ENCODE measurements around the gene LHCGR. TPM values are rescaled to one million over a fixed set of nuclear protein-coding genes. Genes with fewer than 3 reads are reported as not detected.

LHCGR gene
- total RNA-seq, 2 experiments from 2014 or later = not detected

DNA sequence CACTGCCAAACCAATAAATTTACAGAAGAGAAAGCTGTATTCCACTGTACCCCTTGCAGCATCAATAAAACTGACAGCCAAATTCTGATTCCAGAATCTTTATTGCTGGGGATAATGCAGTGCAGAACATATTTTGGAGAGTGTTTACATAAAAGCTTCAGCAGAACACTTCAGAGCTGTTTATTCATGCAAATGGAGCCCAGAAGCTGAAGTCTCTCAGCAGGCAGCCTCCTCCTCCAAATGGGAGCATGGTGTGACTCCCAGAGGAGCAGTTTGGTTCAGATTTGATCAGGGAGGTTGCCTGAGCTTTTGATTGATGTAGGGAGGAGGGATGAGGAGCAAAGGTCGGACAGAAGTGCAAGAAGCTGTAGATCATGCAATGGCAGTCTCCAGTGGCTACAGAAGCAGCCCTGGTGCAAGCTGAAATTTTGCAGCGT is 22.4 kb downstream of the LHCGR start:
- Mint-ChIP-seq H3K36me3 (ENCODE audit: low read depth) (no peaks in the 10 kb centered on the region), H3K9me3 (no peaks in the 10 kb centered on the region), H3K27ac (no peak overlapping the region), H3K27me3 (peaks cover 3% of the 10 kb centered on the region), H3K4me1 (no peaks in the 10 kb centered on the region), H3K4me3 (no peak overlapping the region)
- POLR2A ChIA-PET = no interaction called here
- no peak for DNase-seq
- CTCF ChIA-PET = no interaction called here

DNA sequence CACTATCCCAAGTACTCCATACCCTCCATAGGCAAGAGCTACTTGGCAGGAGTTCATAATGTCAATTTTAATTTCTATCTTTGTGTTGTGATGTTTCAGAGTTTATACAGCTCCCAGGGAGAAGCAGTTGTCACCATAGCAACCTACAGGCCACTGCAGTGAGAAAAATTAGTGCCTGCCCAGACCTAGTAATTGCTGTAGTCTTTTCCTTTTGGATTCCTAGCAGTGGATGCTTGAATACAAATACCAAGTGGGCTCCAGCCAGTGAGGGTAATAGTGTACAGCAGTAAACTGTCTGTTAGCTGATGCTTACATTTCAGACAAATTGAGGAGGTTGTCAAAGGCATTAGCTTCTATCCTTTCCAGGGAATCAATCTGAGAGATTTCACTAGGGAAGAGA is 26.7 kb downstream of the LHCGR start:
- no peaks in the 10 kb centered on the region for H3K9me3 Mint-ChIP-seq
- H3K4me3 Mint-ChIP-seq = no peak overlapping the region
- ChIA-PET POLR2A (no interaction called here), CTCF (no interaction called here)
- H3K36me3 Mint-ChIP-seq (ENCODE audit: low read depth) = no peaks in the 10 kb centered on the region
- no peak overlapping the region for H3K27ac Mint-ChIP-seq
- no peak for DNase-seq
- H3K27me3 Mint-ChIP-seq = peaks cover 3% of the 10 kb centered on the region
- H3K4me1 Mint-ChIP-seq = no peaks in the 10 kb centered on the region

DNA sequence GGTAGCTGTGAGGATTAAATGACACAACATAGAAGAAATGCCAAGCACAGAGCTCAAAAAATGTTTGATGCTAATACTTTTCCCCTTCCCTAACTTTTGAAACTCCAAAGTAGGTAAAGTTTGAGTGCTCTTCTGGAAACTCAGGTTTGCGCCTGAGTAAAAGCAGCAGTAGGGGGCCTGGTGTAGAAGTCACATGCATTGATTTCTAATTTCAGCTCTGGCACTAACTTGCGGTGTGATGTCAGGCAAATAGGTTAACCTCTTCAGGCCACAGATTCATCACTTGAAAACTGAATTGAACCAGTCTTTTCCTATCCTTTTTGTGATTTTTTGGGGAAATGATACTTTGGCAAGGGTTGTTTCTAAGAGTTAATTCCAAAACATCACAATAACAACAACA is 27.2 kb downstream of the LHCGR start:
- no peak overlapping the region for H3K27ac Mint-ChIP-seq
- CTCF ChIA-PET = no interaction called here
- H3K9me3 Mint-ChIP-seq = no peaks in the 10 kb centered on the region
- no peaks in the 10 kb centered on the region for H3K36me3 Mint-ChIP-seq (ENCODE audit: low read depth)
- no peak for DNase-seq
- H3K27me3 Mint-ChIP-seq = peaks cover 3% of the 10 kb centered on the region
- H3K4me1 Mint-ChIP-seq = no peaks in the 10 kb centered on the region
- POLR2A ChIA-PET = no interaction called here
- no peak overlapping the region for H3K4me3 Mint-ChIP-seq

DNA sequence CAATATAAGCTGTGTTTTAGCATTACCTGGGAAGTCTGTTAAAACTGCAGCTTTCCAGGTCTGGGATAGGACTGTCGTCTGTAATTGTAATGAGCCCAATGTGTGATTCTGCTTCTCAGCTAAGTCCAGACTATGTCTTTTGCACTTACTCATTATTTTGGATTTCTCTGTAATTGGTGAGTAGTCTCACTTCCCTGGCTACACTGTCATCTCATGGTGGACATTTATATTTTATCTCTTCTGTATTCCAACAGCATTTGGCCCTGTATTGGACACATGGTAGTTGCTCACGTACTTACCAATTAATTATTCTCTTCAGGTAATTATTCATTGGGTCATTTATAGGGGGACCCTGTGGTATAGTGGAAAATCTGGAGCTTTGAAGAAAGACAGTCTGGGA is 28.0 kb downstream of the LHCGR start:
- ChIA-PET CTCF (interaction anchor here (0.6 kb wide), 1 partner anchor 10 kb away, joined by 3 read pairs; no protein-coding TSS in a partner anchor), POLR2A (no interaction called here)
- Mint-ChIP-seq H3K9me3 (no peaks in the 10 kb centered on the region), H3K27me3 (peaks cover 3% of the 10 kb centered on the region), H3K4me3 (no peak overlapping the region), H3K4me1 (no peaks in the 10 kb centered on the region), H3K27ac (no peak overlapping the region), H3K36me3 (ENCODE audit: low read depth) (no peaks in the 10 kb centered on the region)
- DNase-seq = no peak

DNA sequence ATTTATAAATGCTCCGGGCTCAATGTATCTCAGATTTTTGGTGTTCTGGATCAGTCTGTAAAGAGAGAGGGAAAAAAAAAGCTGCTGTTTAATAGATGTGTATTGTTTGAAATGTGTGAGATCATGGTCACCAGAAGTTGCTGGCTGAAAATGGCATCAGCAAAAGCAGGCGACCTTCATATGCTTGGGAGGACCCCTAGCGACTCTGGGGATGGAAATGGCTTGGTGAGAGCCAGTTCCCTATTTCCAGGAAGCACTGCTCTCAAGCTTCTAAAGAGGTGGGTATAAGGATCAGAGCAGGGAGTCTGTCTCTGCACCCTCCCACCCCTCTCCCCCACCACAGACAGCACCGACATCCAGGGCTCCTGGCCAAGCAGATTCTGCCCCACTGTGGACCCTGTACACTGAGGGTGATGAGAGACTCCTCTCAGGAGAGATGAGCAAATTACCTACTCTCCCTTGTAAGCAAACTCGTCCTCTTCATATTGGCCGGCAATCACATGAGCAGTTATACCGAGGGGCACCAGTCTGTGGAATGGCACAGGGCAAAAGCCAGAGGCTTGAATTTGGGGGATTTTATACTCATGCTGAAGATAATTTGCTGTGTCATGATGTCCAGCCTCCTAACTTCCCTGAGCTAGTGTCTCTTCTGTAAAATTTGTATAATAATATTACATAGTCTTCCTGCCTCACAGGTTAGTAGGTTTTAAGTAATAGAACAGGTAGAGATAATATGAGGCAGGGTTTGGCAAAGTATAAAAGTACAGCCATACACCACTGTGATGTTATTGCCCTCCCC is 29.6 kb downstream of the LHCGR start:
- CTCF ChIA-PET = no interaction called here
- Mint-ChIP-seq H3K4me3 (no peak overlapping the region), H3K27me3 (no peaks in the 10 kb centered on the region), H3K4me1 (no peaks in the 10 kb centered on the region), H3K9me3 (no peaks in the 10 kb centered on the region), H3K36me3 (ENCODE audit: low read depth) (no peaks in the 10 kb centered on the region), H3K27ac (no peak overlapping the region)
- no peak for DNase-seq
- POLR2A ChIA-PET = no interaction called here

DNA sequence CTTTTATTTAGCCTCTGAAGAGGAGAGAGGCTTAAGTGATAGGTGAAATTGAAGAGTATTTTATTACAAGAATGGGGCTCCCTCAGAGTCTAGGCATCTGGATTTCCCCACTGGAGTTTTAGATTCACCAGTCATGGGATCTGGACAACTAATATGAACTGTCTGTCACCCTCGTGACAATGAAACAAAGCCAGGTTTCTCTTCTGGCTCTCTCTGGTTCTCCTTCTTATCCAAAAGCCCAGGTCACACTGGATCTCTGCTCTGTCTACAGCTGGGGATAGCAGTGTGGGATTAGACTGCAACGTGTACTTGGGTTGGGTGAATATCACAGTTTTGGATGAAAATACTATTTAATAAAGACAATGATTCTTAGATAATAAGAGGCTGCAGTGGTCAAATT is 31.2 kb downstream of the LHCGR start:
- no peaks in the 10 kb centered on the region for H3K36me3 Mint-ChIP-seq (ENCODE audit: low read depth)
- POLR2A ChIA-PET = no interaction called here
- H3K4me3 Mint-ChIP-seq = no peak overlapping the region
- H3K9me3 Mint-ChIP-seq = no peaks in the 10 kb centered on the region
- no peak overlapping the region for H3K27ac Mint-ChIP-seq
- CTCF ChIA-PET = no interaction called here
- H3K4me1 Mint-ChIP-seq = no peaks in the 10 kb centered on the region
- H3K27me3 Mint-ChIP-seq = no peaks in the 10 kb centered on the region
- no peak for DNase-seq

DNA sequence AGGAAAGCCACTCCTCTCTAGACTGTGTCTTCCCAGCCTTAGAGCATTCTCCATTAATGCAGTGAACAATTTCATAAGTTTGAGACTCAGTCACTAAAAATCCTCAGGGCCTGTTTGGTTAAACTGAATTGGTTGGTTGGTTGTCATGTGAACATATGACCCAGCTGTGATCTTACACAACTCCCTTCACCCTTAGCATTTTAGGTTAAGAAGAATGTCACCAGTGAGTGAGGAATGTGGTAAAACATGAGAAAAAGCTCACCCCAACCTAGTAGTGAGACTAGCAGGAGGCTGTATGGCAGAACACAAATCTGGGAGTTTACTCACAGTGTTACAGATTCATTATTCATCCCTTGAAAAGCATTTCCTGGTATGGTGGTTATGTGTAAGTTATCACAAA is 32.4 kb downstream of the LHCGR start:
- CTCF ChIA-PET = no interaction called here
- H3K27ac Mint-ChIP-seq = no peak overlapping the region
- H3K9me3 Mint-ChIP-seq = no peaks in the 10 kb centered on the region
- POLR2A ChIA-PET = no interaction called here
- DNase-seq = no peak
- H3K27me3 Mint-ChIP-seq = no peaks in the 10 kb centered on the region
- H3K36me3 Mint-ChIP-seq (ENCODE audit: low read depth) = no peaks in the 10 kb centered on the region
- H3K4me3 Mint-ChIP-seq = no peak overlapping the region
- H3K4me1 Mint-ChIP-seq = no peaks in the 10 kb centered on the region

DNA sequence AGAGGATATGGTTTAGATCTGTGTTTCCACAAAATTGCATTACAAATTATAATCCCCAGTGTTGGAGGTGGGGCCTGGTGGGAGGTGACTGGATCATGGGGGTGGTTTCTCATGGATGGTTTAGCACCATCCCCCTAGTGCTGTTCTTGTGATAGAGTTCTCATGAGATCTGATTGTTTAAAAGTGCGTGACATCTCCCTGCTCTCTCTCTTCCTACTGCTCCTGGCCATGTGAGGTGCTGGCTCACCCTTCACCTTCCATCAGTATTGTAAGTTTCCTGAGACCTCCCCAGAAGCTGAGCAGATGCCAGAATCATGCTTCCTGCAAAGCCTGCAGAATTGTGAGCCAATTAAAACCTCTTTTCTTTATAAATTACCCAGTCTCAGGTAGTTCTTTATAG is 33.1 kb downstream of the LHCGR start:
- no peak overlapping the region for H3K4me3 Mint-ChIP-seq
- no peaks in the 10 kb centered on the region for H3K36me3 Mint-ChIP-seq (ENCODE audit: low read depth)
- no peaks in the 10 kb centered on the region for H3K9me3 Mint-ChIP-seq
- ChIA-PET POLR2A (no interaction called here), CTCF (no interaction called here)
- no peaks in the 10 kb centered on the region for H3K27me3 Mint-ChIP-seq
- no peaks in the 10 kb centered on the region for H3K4me1 Mint-ChIP-seq
- no peak for DNase-seq
- no peak overlapping the region for H3K27ac Mint-ChIP-seq

DNA sequence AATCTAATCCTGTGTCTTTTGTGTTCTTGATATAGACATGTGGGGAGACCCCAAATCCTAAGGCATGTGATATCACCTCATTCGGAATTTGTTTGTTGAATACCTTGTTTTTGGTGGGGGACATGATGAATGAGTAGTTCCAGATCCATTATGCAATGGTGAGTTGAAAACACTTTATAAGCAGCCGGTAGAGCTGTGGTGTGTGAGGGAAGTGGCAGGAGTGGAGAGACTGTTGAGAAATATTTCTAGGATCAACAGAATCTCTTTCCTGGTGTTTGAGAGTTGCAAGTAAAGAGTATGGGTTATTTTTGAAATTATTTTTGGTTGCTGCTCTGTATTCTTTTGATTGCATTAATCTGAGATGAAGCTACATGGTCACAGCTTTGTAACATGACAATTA is 34.4 kb downstream of the LHCGR start:
- H3K9me3 Mint-ChIP-seq = no peaks in the 10 kb centered on the region
- H3K4me1 Mint-ChIP-seq = no peaks in the 10 kb centered on the region
- CTCF ChIA-PET = no interaction called here
- H3K27me3 Mint-ChIP-seq = no peaks in the 10 kb centered on the region
- no peak overlapping the region for H3K27ac Mint-ChIP-seq
- no peaks in the 10 kb centered on the region for H3K36me3 Mint-ChIP-seq (ENCODE audit: low read depth)
- H3K4me3 Mint-ChIP-seq = no peak overlapping the region
- POLR2A ChIA-PET = no interaction called here
- DNase-seq = no peak

DNA sequence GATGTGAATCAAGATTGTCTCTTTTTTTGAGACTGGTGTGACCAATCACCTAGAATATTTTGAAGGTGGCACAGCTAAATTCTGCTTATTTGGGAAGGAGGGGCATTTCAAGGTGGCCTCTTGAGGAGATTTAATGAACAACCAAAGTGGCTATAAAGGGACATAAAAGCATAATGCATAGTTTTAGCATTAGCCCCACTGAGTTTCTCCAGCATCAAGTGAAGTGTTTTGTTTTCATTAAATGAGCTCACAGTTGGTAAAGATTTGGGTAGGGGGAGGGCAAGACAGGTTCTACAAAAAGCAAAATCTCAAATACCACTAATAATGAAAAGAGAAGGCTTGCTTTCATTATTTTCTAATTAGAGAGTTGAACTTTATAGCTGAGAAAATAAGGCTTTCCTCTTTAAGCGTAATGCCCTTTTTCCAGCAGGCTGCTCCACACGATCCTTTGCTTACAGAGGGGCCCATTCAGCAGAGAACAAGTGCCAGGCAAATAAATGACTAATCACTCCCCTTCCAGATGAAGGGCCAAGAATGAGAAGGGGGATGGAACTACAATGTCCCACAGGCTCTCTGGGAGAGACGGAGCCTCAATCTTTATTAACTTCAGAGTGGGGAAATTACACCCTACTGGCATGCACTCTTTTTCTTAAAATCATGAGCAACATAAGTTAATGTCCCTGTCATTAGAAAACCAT is 35.9 kb downstream of the LHCGR start:
- Mint-ChIP-seq H3K27ac (no peak overlapping the region), H3K4me3 (no peak overlapping the region), H3K27me3 (no peaks in the 10 kb centered on the region), H3K36me3 (ENCODE audit: low read depth) (no peaks in the 10 kb centered on the region), H3K9me3 (no peaks in the 10 kb centered on the region), H3K4me1 (no peaks in the 10 kb centered on the region)
- ChIA-PET CTCF (no interaction called here), POLR2A (no interaction called here)
- no peak for DNase-seq

DNA sequence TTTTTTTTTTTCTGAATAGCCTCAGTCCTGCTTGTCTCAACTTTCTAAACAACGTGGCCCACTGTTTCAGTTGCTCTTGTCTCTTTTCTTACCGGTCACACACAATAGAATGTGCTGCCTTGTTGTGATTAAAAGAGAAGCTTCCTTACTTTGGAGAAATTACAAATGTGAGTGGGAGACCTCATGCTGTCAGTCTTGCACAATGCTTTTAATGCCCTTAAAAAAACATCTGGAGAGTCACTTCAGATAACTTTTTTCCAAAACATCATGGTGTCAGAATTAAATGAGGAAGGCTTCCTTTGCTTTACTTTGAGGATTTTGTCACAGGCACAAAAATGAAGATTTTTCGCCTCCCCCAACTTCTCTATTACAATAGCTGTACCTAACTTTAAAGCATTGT is 37.7 kb downstream of the LHCGR start:
- no peaks in the 10 kb centered on the region for H3K27me3 Mint-ChIP-seq
- H3K4me3 Mint-ChIP-seq = no peak overlapping the region
- H3K36me3 Mint-ChIP-seq (ENCODE audit: low read depth) = no peaks in the 10 kb centered on the region
- H3K9me3 Mint-ChIP-seq = no peaks in the 10 kb centered on the region
- ChIA-PET CTCF (no interaction called here), POLR2A (no interaction called here)
- peaks cover 6% of the 10 kb centered on the region for H3K4me1 Mint-ChIP-seq
- no peak for DNase-seq
- H3K27ac Mint-ChIP-seq = no peak overlapping the region

DNA sequence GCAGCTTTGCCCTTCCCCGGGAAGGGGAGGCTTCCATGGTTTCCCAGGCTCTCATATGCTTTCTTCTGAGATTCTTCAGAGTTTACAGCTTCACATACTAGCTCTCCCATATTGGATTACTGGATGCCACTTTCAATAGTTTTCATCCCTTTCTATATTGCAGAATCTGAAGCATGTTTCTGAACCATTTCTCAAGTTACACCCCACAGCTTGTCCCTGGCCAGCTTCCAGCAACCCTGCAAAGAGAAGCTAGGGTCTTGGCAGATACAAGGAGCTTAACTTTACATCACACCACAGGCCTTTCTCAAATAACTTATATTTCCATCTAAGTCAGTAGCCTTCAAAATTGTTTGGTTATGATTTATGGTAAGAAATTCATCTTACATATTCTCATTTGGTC is 39.6 kb downstream of the LHCGR start:
- DNase-seq = no peak
- ChIA-PET CTCF (no interaction called here), POLR2A (no interaction called here)
- H3K27ac Mint-ChIP-seq = no peak overlapping the region
- no peak overlapping the region for H3K4me3 Mint-ChIP-seq
- H3K4me1 Mint-ChIP-seq = peaks cover 6% of the 10 kb centered on the region
- H3K27me3 Mint-ChIP-seq = no peaks in the 10 kb centered on the region
- no peaks in the 10 kb centered on the region for H3K36me3 Mint-ChIP-seq (ENCODE audit: low read depth)
- no peaks in the 10 kb centered on the region for H3K9me3 Mint-ChIP-seq

DNA sequence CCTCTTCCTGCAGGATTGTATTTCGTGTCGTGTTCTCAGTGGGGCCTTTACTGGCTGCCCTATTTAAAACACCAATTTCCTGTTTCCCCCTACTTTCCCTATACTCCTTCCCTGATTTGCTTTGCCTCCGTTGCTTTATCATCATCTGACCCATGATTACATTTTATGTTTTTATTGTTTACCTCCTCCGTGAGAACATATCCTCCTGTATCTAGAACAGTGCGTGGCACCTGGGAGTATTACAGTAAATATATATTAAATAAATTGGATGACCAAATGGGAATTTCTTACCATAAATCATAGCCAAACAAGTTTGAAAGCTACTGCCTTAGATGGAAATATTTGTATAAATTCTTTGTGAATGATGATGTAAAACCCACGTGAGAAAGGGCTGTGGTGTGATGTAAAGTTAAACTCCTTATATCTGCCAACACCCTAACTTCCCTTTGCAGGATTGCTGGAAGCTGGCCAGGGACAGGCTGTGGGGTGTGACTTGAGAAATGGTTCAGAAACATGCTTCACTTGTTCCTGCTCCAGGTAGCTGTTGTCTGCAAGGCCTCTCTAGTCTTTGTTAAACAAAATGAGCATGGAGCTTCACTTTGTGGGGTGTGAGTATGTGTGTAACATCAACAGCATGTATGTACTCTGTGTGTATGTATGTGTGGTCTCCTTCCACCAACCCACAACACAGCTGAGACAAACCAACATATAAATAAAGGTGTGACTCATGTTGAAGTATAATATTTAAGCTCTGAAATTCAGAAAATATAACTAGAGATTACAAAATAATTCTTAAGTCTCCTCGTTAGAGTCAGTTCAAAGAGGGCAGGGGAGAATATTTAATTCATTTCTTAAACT is 40.3 kb downstream of the LHCGR start:
- peaks cover 6% of the 10 kb centered on the region for H3K4me1 Mint-ChIP-seq
- DNase-seq = no peak
- ChIA-PET CTCF (no interaction called here), POLR2A (no interaction called here)
- no peak overlapping the region for H3K4me3 Mint-ChIP-seq
- no peaks in the 10 kb centered on the region for H3K27me3 Mint-ChIP-seq
- H3K27ac Mint-ChIP-seq = no peak overlapping the region
- no peaks in the 10 kb centered on the region for H3K9me3 Mint-ChIP-seq
- no peaks in the 10 kb centered on the region for H3K36me3 Mint-ChIP-seq (ENCODE audit: low read depth)
